GM23338 (cell line): ENCODE measurements around the gene PPP1R12C.

ENCODE experiments used
- CREB1 ChIP-seq: fragments of 250-450 bp; sonication (Bioruptor Pico); IDR thresholded peaks from 2 replicates; pipeline ENCODE4 v1.5.0; 2020; ENCODE audit warnings: low read depth, mild to moderate bottlenecking, moderate library complexity
- CTCF ChIP-seq, 2 experiments: fragments of 200-600 bp in 1 of 2; sonication (generic) in 1 of 2; conservative IDR thresholded peaks; 2 replicates each; pipeline versions ENCODE4 v1.5.1 to v1.6.1; 2016 to 2017; ENCODE audit warnings: antibody characterized with exemption in 2 of 2, low read depth in 2 of 2, mild to moderate bottlenecking in 2 of 2, moderate library complexity in 1 of 2
- ETS1 ChIP-seq: IDR thresholded peaks from 2 replicates; pipeline ENCODE4 v1.6.1; 2016; ENCODE audit warnings: antibody characterized with exemption
- EZH2 ChIP-seq: fragments of 200-600 bp; sonication (generic); IDR thresholded peaks from one replicate; pipeline ENCODE4 v1.8.0; 2017; ENCODE audit warnings: antibody characterized with exemption, mild to moderate bottlenecking, low read depth; ENCODE audit not compliant: unreplicated experiment
- EZH2phosphoT487 ChIP-seq: fragments of 200-600 bp; sonication (generic); IDR thresholded peaks from one replicate; pipeline ENCODE4 v1.8.1; 2018; ENCODE audit warnings: antibody characterized with exemption; ENCODE audit not compliant: unreplicated experiment
- NANOG ChIP-seq: IDR thresholded peaks from 2 replicates; pipeline ENCODE4 v1.6.1; 2016; ENCODE audit warnings: antibody characterized with exemption, borderline replicate concordance
- POLR2AphosphoS5 ChIP-seq: IDR thresholded peaks from 2 replicates; pipeline ENCODE4 v1.6.1; 2016; ENCODE audit warnings: antibody characterized with exemption, low read depth
- REST ChIP-seq: IDR thresholded peaks from one replicate; pipeline ENCODE4 v1.6.1; 2018; ENCODE audit warnings: antibody characterized with exemption; ENCODE audit not compliant: unreplicated experiment
- ZNF114 ChIP-seq: fragments of 250-450 bp; sonication (Bioruptor Pico); IDR thresholded peaks from 2 replicates; pipeline ENCODE4 v1.5.0; 2020; ENCODE audit warnings: mild to moderate bottlenecking, moderate library complexity

- no peak for TF ChIP-seq CTCF (conservative IDR thresholded peaks at IDR 0.05; ENCODE audit: low read depth in 2 of 2)
- no peak; the same call in 1 of the 2 replicates for TF ChIP-seq POLR2AphosphoS5
- no peak for TF ChIP-seq EZH2phosphoT487
- no peak for TF ChIP-seq CREB1 (CRISPR knock-in tag)
- no peak for TF ChIP-seq REST
- TF ChIP-seq EZH2 = no peak
- TF ChIP-seq NANOG = no peak
- no peak for TF ChIP-seq ETS1
- TF ChIP-seq ZNF114 = no peak
Observed at GRCh38 chr19:55053735-55054134, 63.7 kb downstream of the PPP1R12C start.
